TTC549 (cell line): ENCODE results near the gene PRRC2B.
"Not testable (repeated sequence)": the region's sequence is repeated elsewhere in the genome, so short reads cannot be mapped to it uniquely, and the experiment has no call there.

ENCODE experiments used
- FAIRE-seq: peaks from 2 replicates; lab custom pipeline; 2012; peaks lifted over from hg19 to GRCh38; lab: Jason Lieb, UNC

PRRC2B gene

DNA sequence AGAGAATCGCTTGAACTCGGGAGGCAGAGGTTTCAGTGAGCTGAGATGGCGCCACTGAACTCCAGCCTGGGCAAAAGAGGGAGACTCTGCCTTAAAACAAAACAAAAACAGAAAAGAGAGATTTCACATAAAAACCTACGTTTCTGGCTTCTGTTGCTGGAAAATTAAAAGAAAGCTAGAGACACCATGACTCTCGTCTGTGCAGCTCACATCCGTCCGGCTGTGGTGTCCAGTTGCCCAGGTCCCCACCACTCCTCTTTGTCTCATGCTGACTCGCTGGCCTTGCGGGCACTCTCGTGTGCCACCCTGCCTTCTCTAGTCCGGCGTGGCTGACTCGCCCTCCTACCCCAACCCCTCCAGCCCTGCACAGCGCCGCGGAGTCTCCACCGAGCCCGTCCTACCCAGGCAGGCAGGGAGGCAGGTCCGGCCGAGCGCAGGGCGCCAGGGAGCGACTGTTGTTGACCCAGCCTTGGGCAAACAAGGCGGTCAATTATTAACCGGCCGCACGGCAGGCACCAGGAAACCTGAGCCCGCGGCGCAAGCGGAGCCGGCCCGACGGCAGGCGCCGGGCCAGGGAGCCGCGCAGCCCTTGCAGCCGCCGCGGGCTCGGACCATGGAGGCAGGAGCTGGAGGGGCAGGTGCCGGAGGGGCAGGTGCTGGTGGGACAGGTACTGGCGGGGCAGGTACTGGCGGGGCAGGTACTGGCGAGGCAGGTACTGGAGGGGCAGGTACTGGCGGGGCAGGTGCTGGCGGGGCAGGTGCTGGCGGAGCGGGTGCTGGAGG lies 151.3 kb downstream of the PRRC2B start, which contains the start of gene PRRT1B:
PRRT1B (plus strand) TSS at position 521 of the 783 bp plus-strand sequence; CDS start at position 614, 93 bp downstream.
- FAIRE-seq: no peak

DNA sequence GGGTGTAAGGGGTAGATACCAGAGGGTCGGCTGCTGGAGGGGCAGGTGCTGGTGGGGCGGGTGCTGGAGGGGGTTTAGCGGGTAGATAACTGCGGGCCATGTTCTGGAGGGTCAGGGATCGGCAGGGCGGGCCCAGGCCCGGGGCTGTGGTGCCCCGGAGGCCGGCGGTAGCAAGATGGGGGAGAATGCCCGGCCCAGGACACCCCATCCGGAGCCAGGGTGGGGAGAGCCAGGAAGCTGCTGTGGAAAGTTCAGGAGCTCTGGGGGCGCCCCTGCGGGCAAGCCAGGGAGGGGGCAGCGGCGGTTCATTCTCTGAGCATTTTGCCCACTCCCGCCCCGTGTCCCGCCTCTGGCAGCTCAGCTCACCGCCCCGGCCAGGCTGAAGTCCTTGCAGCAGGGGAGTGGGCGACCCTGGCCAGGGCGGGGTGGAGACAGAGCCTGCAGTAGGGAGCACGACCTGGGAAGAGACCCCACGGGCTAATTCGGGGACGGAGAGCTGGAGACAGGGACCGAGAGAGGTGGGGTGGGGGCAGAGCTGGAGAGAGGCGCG lies 152.0 kb downstream of the PRRC2B start:
- no peak for FAIRE-seq

DNA sequence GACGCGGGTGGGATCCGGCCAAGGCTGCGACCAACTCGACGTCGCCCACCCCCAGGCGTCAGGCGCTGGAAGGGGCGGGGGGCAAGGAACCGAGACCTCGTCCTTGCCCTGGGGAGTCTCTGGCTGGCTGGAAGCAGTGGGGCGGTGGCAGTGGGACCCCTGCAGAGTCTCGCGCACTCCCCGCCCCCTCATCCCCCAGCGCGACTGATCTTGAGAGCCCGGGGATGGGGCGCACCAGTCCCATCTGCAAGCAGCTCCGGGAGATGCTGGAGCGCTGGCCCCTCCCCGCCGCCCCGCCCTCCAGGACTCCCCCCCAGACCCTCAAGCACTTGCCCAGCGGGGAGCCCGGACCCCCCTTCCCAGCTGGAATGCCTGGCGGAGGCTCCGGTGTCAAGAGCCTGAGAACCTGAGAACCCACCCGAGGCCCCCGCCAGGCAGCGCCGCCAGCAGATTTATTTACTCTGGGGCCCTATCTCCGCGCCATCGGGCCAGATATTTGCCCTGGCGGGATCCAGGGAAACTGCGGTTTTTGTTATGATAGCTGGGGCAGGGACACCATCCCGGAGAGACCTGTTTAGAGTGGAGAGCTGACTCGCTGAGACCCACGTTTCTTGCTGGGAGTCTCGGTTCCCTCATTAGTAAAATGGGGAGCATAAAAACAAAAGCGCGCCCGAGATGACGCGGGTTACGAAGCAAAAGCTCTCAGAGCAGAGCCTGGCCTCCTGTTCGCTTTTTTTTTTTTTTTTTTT lies 152.6 kb downstream of the PRRC2B start:
- FAIRE-seq: no peak

DNA sequence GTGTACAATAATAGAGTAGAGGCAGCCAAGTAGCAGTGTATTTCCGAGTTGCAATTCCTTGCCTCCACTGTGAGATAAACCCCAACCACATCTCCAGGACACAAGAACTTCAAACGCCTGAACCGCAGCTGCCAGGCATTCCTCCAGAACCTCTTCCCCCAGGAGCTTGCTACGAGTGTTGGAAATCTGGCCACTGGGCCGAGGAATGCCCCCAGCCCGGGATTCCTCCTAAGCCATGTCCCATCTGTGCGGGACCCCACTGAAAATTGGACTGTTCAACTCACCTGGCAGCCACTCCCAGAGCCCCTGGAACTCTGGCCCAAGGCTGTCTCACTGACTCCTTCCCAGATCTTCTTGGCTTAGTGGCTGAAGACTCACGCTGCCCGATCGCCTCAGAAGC lies 155.3 kb downstream of the PRRC2B start:
- not testable (repeated sequence) for FAIRE-seq
